Measurements from ENCODE around the gene TM4SF18. TPM values are rescaled to one million over a fixed set of nuclear protein-coding genes. Genes with fewer than 3 reads are reported as not detected.
"Not testable (repeated sequence)": the region's sequence is repeated elsewhere in the genome, so short reads cannot be mapped to it uniquely, and the experiment has no call there.

Gene TM4SF18, protein sequence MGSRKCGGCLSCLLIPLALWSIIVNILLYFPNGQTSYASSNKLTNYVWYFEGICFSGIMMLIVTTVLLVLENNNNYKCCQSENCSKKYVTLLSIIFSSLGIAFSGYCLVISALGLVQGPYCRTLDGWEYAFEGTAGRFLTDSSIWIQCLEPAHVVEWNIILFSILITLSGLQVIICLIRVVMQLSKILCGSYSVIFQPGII
- 0.31 TPM for polyA plus RNA-seq (2013, experiment 1 of 4)
- 0.14 TPM for polyA plus RNA-seq (2013, experiment 2 of 4)
- 0.59 TPM for polyA plus RNA-seq (2013, experiment 3 of 4)
- 0.41 TPM for polyA plus RNA-seq (2013, experiment 4 of 4)

GRCh38 chr3:149333176-149333859 lies at the start of gene TM4SF18:
TM4SF18 (minus strand) TSS chr3:149333636; CDS start chr3:149333382, 254 bp downstream.
- WGBS, 2 experiments, result 48 to 54% methylated on average over 11 of the region's 11 CpGs
- Histone ChIP-seq H3K4me3 (ENCODE audit: insufficient read depth, low read depth, low read length) (no peak within 1 kb of the TSS), H3K4me1 (ENCODE audit: control insufficient read depth, insufficient read depth, low read length) (no peaks in the 10 kb centered on the region), H3K9me3 (ENCODE audit: control insufficient read depth, low read length) (no peaks in the 10 kb centered on the region), H3K27ac (ENCODE audit: insufficient read depth, low read depth, low read length, poor library complexity, severe bottlenecking) (no peak within 1 kb of the TSS), H3K27me3 (ENCODE audit: control insufficient read depth, insufficient read depth, low read length, poor library complexity, severe bottlenecking) (no peaks in the 10 kb centered on the region), H3K36me3 (ENCODE audit: control insufficient read depth, insufficient read depth, low read length) (no peaks in the 10 kb centered on the region)

- H3K9me3 ChIP-seq (ENCODE audit: control insufficient read depth, low read length), result no peaks in the 10 kb centered on the region
- H3K36me3 ChIP-seq (ENCODE audit: control insufficient read depth, insufficient read depth, low read length), result no peaks in the 10 kb centered on the region
- 92 to 93% methylated on average over 6 of the region's 6 CpGs for WGBS, 2 experiments
- H3K4me3 ChIP-seq (ENCODE audit: insufficient read depth, low read depth, low read length), result no peak overlapping the region
- no peak overlapping the region for H3K27ac ChIP-seq (ENCODE audit: insufficient read depth, low read depth, low read length, poor library complexity, severe bottlenecking)
- H3K27me3 ChIP-seq (ENCODE audit: control insufficient read depth, insufficient read depth, low read length, poor library complexity, severe bottlenecking), result no peaks in the 10 kb centered on the region
- H3K4me1 ChIP-seq (ENCODE audit: control insufficient read depth, insufficient read depth, low read length), result no peaks in the 10 kb centered on the region
Observed at GRCh38 chr3:149382518-149382917, 49.1 kb upstream of the TM4SF18 start.

DNA sequence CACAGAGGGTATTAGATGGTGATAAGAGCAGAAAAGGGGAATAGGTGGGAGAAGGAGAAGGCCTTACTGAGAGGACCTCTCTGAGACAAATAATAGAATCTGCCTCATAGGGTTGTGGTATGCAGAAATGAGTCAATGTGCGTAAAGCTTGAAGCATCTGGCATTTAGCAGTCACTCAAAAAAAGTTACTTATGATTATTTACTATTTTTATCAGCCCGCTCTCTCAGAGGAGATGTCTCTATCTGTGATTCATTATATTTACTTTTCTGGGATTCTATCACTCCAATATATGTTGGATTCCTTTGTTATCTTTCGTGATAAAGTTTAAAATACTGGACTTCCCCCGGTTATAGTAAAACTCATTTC lies 48.6 kb upstream of the TM4SF18 start:
- 96 to 98% methylated on average over 3 of the region's 4 CpGs for WGBS, 2 experiments
- no peaks in the 10 kb centered on the region for H3K27me3 ChIP-seq (ENCODE audit: control insufficient read depth, insufficient read depth, low read length, poor library complexity, severe bottlenecking)
- no peaks in the 10 kb centered on the region for H3K4me1 ChIP-seq (ENCODE audit: control insufficient read depth, insufficient read depth, low read length)
- no peaks in the 10 kb centered on the region for H3K36me3 ChIP-seq (ENCODE audit: control insufficient read depth, insufficient read depth, low read length)
- H3K4me3 ChIP-seq (ENCODE audit: insufficient read depth, low read depth, low read length), result no peak overlapping the region
- H3K9me3 ChIP-seq (ENCODE audit: control insufficient read depth, low read length), result no peaks in the 10 kb centered on the region
- no peak overlapping the region for H3K27ac ChIP-seq (ENCODE audit: insufficient read depth, low read depth, low read length, poor library complexity, severe bottlenecking)

DNA sequence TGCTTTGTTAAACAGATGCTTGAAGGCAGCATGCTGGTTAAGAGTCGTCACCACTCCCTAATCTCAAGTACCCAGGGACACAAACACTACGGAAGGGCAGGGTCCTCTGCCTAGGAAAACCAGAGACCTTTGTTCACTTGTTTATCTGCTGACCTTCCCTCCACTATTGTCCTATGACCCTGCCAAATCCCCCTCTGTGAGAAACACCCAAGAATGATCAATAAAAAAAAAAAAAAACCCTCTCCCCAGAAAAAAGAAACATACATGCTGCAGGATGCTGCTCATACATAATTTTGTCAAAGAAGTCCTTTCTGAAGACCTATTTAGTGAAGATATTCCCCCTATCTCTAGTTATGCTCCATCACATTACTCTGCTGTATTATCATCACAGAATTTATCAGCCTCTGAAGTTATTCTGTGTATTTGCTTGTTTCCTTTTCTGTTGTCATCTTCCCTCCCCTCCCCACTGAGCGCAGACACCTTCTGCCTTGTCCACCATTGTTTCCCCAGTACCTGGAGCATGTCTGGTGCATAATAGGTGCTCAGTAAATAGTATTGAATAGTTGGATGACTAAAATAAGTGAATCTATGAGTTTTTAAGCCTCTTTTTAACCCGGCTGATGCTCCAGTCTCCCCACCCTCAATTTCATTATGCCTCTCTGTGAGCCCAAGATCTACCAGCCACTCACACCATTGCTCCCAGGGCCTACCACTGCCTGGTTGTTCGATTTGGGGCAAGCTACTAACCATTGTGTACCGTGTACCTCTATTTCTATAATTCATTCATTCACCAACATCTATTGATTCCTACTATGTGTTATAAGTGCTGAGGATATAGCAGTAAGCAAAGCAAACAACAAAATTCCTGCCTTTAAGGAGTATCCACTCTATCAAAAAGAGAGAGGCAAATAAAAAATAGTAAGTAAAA lies 48.0 kb upstream of the TM4SF18 start:
- no peaks in the 10 kb centered on the region for H3K4me1 ChIP-seq (ENCODE audit: control insufficient read depth, insufficient read depth, low read length)
- 75 to 80% methylated on average over 5 of the region's 6 CpGs for WGBS, 2 experiments
- no peak overlapping the region for H3K27ac ChIP-seq (ENCODE audit: insufficient read depth, low read depth, low read length, poor library complexity, severe bottlenecking)
- H3K9me3 ChIP-seq (ENCODE audit: control insufficient read depth, low read length), result no peaks in the 10 kb centered on the region
- no peak overlapping the region for H3K4me3 ChIP-seq (ENCODE audit: insufficient read depth, low read depth, low read length)
- no peaks in the 10 kb centered on the region for H3K27me3 ChIP-seq (ENCODE audit: control insufficient read depth, insufficient read depth, low read length, poor library complexity, severe bottlenecking)
- no peaks in the 10 kb centered on the region for H3K36me3 ChIP-seq (ENCODE audit: control insufficient read depth, insufficient read depth, low read length)

DNA sequence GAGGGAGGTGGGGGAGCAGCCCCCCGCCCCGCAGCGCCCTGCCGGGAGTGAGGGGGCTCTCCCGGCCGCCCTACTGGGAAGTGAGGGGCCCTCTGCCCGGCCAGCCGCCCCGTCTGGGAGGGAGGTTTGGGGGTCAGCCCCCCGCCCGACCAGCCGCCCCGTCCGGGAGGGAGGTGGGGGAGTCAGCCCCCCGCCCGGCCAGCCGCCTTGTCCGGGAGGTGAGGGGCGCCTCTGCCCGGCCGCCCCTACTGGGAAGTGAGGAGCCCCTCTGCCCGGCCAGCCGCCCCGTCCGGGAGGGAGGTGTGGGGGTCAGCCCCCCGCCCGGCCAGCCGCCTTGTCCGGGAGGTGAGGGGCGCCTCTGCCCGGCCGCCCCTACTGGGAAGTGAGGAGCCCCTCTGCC lies 46.8 kb upstream of the TM4SF18 start:
- H3K4me3 ChIP-seq (ENCODE audit: insufficient read depth, low read depth, low read length); H3K27ac ChIP-seq (ENCODE audit: insufficient read depth, low read depth, low read length, poor library complexity, severe bottlenecking); H3K36me3 ChIP-seq (ENCODE audit: control insufficient read depth, insufficient read depth, low read length); H3K9me3 ChIP-seq (ENCODE audit: control insufficient read depth, low read length); H3K27me3 ChIP-seq (ENCODE audit: control insufficient read depth, insufficient read depth, low read length, poor library complexity, severe bottlenecking); H3K4me1 ChIP-seq (ENCODE audit: control insufficient read depth, insufficient read depth, low read length): not testable (repeated sequence)
- 100% methylated on average over 4 of the region's 32 CpGs; no CpG with 5 or more reads in 1 of the 2 experiments for WGBS, 2 experiments

DNA sequence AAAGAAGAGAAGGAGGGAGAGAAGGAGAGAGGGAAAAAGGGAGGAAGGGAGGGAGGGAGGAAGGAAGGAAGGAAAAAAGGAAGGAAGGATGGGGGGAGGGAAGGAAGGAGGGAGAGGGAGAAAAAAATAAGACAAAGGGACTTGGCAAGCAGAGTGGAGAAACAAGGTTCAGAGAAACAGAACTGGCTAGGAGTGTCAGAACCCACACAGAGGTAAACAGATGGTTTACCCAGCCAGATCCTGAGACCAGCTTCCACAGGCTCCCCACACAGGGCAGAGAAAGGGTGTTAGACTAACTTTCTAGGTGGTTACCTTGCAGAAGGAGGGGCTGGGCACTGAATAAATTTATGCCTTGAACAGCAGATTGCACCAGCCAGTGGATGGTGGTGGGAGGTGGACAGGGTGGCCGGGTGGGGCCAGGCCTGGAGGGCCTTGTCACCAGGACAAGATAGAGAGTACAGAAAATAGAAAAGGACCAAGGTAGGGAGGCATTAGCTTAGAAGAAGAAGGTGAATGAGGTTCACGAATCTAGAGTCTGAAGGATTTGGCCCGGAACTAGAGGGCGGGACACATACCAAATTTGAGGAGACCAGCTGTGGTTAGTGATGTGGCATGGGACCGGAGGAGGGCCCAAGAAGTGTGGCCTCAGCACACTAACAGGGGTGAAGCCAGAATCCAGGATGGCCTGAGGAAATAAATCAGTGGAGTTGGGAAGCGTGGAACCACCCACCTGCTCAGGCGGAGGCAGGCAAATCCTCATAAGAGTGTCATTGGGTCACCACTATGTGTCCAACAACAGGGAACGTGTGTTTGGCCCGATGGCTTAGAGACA lies 45.3 kb upstream of the TM4SF18 start:
- no peaks in the 10 kb centered on the region for H3K9me3 ChIP-seq (ENCODE audit: control insufficient read depth, low read length)
- no peak overlapping the region for H3K27ac ChIP-seq (ENCODE audit: insufficient read depth, low read depth, low read length, poor library complexity, severe bottlenecking)
- WGBS, 2 experiments, result 90 to 92% methylated on average over 9 of the region's 9 CpGs
- H3K4me3 ChIP-seq (ENCODE audit: insufficient read depth, low read depth, low read length), result no peak overlapping the region
- H3K36me3 ChIP-seq (ENCODE audit: control insufficient read depth, insufficient read depth, low read length), result no peaks in the 10 kb centered on the region
- no peaks in the 10 kb centered on the region for H3K4me1 ChIP-seq (ENCODE audit: control insufficient read depth, insufficient read depth, low read length)
- no peaks in the 10 kb centered on the region for H3K27me3 ChIP-seq (ENCODE audit: control insufficient read depth, insufficient read depth, low read length, poor library complexity, severe bottlenecking)

- Histone ChIP-seq H3K27me3 (ENCODE audit: control insufficient read depth, insufficient read depth, low read length, poor library complexity, severe bottlenecking) (no peaks in the 10 kb centered on the region), H3K4me1 (ENCODE audit: control insufficient read depth, insufficient read depth, low read length) (no peaks in the 10 kb centered on the region), H3K36me3 (ENCODE audit: control insufficient read depth, insufficient read depth, low read length) (no peaks in the 10 kb centered on the region), H3K9me3 (ENCODE audit: control insufficient read depth, low read length) (no peaks in the 10 kb centered on the region), H3K4me3 (ENCODE audit: insufficient read depth, low read depth, low read length) (no peak within 1 kb of the TSS), H3K27ac (ENCODE audit: insufficient read depth, low read depth, low read length, poor library complexity, severe bottlenecking) (no peak within 1 kb of the TSS)
- WGBS, 2 experiments, result 86 to 89% methylated on average over 15 of the region's 15 CpGs
Observed at GRCh38 chr3:149377408-149378364, 44.2 kb upstream of the TM4SF18 start, which contains the start of gene TM4SF1. TM4SF1 (minus strand) TSS chr3:149377649; CDS start chr3:149377547, 102 bp downstream.

GRCh38 chr3:149376718-149377407 lies 43.4 kb upstream of the TM4SF18 start:
- WGBS, 2 experiments, result 88 to 91% methylated on average over 8 of the region's 8 CpGs
- H3K27me3 ChIP-seq (ENCODE audit: control insufficient read depth, insufficient read depth, low read length, poor library complexity, severe bottlenecking), result no peaks in the 10 kb centered on the region
- H3K36me3 ChIP-seq (ENCODE audit: control insufficient read depth, insufficient read depth, low read length), result no peaks in the 10 kb centered on the region
- no peak overlapping the region for H3K4me3 ChIP-seq (ENCODE audit: insufficient read depth, low read depth, low read length)
- H3K27ac ChIP-seq (ENCODE audit: insufficient read depth, low read depth, low read length, poor library complexity, severe bottlenecking), result no peak overlapping the region
- no peaks in the 10 kb centered on the region for H3K4me1 ChIP-seq (ENCODE audit: control insufficient read depth, insufficient read depth, low read length)
- H3K9me3 ChIP-seq (ENCODE audit: control insufficient read depth, low read length), result no peaks in the 10 kb centered on the region
